Stimulated activated CD8-positive, alpha-beta memory T cell treated with anti-CD3 and anti-CD28 coated beads, Interleukin-7, amount 100 ng/mL, for 24 hours (primary cell): ENCODE measurements around the gene NKX1-1.
"Not testable (repeated sequence)": the region's sequence is repeated elsewhere in the genome, so short reads cannot be mapped to it uniquely, and the experiment has no call there.

Source experiments
- DNase-seq: peaks from one replicate; pipeline ENCODE4 v3.0.0-alpha.2; 2020; ENCODE audit warnings: low read depth

Gene NKX1-1

DNA sequence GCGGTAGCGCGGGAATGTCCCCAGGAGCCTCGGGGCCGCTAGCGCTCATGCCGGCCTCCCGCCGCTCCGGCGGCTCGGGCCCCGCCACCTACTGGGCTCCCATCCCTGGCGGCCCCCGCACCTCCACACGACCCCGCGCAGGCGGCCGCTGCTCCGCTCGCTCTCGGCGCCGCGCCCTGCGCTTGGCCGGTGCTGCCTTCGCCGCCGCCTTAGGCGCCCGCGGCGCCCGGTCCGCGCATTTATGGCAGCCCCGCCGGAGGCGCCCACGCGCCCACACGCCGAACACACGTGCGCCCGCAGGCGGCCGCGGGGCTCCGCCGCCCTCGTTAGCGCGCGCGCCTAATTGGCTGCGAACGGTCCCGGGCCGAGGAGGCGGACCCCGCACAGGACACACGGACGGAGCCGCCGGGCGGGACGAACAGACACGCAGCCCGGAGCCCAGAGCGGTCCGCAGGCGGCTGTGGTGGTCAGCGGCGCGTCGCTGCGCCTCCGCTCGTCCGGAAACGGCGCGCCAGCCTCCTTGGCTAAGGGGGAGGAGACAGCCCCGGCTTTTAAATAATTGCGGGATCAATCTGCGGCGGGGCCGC is at the start of gene NKX1-1:
Gene NKX1-1 (minus strand): TSS at position 49 of the 587 bp plus-strand sequence. CDS start 0 bp downstream, at position 49.
- no peak for DNase-seq

DNA sequence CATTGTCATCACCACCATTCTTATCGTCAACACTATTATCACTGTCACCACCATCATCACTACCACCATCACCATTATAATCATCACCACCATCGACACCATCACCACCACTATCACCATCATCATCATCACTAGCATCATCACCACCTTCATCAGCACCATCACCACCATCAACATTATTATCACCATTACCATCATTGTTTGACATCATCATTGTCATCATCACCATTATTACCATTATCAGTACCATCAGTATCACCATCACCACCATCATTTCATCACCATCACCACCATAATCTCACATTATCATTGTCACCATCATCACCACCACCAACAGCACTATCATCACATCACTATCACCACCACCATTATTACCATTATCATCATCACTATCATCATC is 47.5 kb upstream of the NKX1-1 start:
- no peak for DNase-seq

DNA sequence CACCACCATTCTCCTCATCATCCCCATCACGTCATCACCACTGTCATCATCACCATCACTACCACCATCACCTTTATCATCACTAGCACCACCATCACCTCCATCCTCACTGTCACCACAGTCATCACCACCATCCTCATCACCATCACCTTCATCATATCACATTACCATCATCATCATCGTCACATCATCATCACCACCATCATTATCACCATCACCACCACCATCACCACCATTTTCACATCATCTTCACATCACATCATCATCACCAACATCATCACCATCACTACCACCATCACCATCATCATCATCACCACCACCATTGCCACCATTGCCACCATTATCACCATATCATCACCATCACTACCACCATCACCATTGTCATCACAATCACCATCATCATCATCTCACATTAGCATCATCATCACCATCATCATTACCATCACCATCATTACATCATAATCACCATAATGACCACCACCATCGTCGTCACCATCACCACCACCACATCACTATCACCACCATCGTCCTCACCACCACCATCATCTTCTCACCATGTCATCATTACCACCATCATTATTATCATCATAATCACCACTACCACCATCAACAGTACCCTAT is 46.3 kb upstream of the NKX1-1 start:
- no peak for DNase-seq

DNA sequence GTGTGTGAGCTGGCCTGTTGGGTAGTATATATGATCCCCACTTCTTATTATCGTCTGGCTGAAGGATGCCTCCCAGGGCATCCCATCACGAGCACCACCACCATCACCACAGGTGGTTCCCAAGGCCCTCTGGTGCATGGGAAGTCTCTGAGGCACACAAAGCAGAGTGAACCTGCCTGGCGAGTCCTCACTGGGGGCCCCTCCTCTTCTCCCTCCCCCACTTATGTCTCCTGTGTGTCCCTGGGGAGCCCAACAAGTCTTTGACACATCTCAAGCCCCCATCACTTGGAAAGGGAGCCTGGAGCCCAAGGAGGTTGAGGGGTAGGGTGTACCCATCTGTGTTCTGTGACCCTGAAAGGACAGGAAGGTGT is 45.5 kb upstream of the NKX1-1 start:
- DNase-seq: no peak

DNA sequence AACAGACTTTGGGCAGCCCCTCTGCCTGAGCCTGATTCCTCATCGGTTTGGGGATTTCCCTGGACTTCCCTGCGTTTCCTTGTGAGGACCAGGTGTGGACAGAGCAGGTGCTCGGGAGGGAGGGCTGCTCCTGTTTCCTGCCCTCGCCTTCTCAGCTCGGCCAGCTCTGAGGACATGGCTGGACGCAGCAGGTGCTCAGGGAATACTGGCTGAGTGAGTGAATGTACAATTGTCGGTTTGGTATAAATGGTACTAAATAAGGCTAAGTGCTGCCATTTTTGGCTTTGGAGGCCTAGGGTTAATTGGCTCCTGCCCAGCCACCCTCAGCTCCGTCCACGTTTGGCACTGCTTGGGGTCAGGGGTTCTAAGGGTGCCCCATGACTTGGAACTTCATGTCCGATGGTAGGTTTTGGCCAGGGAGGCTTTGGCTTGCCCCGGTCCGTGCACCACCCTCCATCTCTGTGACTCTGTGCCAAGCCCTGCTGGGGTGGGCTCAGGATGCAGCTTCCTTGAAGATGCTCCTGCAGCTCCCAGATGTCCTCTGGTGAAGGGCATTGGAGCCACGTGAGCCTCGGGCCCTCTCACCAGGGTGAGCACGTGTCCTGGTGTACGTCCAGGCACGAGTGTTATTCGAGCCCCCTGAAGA is 45.0 kb upstream of the NKX1-1 start:
- DNase-seq: no peak

DNA sequence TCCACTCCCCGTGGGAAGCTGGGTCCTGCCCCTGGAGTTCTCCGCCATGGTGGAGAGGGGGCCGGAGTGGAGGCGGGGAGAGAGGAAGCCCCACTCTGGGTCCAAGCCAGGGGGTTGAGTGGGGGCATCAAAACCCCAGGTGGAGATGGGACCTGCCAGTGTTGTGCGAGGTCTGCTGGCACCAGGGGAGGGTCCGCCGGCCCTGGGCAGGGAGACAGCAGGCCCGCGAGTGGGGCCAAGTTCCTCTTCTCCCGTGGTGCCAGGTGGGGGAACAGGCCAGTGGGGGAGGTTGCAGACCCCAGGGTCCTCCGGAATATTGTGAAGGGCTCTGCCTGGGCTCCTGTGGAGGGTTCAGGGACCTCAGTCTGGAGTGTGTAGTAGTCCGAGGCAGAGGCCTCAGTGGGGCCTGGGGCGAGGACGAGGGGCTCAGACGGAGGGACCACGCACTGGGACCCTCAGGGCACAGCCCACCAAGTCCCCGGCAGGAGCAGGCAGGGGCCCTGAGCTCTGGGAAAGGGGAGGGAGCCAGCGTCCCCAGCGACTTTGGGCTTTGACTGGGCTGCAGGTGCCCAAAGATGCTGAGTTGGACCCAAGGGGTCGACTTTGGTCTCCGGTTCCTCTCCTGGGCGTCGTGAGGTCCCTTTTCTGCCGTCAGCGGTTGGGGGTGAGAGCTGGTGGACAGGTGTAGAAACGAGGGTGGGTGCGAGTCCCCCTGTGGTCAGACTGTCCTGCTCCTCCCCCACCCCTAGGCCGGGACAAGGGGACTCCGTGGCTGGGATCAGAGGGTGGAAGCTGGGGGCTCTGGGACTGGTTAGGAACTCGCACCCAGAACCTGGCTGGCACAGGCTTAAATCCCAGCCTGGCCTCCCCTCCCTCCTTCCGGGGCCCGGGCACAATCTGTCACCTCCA is 43.8 kb upstream of the NKX1-1 start:
- no peak for DNase-seq

DNA sequence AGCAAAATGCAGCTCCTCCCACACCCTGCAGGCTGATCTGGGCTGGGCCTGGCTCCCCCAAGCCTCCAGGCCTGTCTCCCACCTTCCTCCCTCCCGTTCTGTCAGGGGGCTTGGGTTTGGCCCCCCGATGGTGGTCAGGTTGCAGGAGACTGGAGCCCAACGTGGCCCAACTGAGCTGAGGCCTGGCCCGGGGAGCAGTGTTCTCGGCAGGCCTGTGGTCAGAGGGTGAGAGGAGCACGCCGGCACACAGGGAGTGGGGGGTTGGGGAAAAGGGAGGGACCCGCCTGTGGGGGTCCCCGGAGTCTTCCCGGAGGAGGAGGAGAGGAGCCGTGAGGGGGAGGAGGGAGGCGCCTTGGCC is 43.2 kb upstream of the NKX1-1 start:
- DNase-seq: no peak

DNA sequence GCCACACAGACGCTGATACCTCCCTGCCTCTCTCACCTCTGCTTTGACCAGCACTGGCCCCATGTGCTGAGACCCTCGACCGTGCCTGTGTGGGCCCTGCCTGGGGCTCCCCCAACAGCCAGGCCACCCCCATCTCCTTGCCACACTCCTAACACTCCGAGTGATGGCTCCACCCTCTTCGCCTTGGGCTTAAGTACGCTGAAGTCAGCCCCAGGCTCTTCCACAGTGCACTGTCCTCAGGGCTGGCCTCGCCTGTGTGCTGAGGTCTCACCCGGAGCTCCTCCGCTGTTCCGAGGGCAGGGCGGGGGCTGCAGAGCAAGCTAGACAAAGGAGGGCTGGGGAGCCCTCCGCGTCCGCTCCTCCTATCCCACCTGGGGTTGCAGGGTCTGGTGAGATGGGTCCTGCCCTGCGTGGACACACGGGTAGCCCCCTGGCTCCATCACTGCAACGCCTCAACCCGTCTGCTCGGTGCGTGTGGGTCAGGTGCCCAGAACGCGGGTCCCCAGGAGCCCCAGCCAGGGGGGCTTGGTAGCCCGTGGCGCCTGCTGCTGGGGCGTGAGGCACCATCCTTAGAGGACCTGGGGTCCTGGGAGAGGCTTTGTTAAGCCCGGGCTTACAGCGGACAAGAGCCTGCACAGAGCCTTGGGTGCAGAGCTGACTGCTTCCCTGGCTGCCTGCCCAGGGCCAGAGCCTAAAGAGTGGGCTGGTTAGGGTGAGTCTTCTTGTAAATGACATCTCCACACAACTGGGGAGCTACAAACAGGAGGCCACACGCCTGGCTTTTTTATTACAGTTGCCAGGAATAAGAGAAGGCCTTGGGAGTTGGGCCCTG is 42.6 kb upstream of the NKX1-1 start:
- no peak for DNase-seq

DNA sequence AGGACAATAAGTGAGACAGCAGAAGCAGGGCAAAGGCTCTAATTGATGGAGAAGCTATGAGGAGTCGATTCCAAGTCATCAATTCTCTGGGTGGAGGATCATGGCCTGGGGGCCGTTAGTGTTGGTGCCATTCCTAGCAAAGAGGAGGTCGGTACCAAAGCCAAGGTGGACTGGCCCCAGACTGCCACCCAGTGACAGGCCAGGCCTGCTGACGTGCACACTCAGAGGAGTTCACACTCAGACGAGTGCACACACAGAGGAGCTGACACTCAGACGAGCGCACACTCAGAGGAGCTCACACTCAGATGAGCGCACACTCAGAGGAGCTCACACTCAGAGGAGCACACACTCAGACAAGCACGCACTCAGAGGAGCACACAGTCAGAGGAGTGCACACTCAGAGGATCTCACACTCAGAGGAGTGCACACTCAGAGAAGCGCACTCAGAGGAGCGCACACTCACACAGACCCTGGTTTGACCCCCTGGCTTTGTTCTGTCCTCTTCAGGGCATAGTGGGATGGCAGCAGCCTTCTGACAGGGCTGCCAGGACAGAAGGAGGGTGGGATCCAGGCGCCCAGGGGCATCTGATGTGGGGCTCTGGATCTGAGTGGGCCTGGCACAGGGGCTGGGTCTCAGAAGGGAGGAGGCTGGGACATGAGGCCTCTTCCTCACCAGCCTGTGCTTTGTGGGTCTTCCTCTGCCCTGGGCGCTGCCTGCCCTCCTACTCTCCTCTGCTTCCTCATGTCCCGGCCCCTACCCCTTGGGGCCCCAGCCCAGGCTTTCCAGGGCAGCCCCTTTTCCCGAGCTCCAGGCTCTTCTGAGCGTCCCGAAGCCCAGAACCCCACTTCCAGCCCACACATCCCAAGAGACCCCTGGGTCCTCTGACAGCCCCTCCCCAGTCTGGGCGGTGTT is 41.7 kb upstream of the NKX1-1 start:
- no peak for DNase-seq

DNA sequence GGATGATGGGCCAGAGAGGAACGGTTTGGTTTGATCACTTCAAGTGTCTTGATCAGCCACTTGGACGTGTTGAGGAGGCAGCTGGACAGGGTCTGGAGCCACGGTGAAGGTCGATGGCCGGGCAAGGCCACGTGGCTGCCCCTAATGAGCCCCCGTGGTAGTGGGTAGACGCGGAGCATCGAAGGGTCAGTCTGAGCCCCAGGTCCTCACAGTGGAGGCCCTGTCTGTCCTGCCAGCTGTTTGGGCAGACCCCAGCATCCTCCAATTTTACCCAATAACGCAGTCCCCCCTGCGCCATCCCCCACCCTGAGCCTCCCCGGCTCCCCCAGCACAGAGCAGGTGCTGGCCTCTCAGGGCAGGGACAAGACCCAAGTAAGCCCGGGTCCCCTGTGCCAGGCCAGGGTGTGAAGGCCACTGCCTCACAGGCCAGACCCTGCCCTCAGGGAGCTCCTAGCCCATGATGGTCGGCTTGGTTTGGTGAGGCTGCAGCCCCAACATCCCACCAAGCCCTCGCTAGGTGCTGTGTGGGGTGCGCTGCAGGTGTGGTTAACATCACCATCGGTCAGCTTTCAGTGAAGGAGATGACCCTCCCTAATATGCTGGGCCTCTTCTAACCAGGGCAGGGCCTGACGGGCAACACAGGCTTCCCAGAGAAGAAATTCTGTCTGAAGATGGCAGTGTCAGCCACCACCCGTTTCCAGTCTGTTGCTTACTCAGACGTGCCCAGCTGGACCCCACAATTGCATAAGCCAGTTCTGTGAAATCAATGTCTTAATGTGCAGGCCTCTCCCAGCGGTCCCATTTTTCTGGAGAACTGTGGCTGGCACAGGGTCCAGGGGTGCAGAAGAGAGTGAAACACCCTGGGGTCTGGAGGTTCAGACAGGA is 40.5 kb upstream of the NKX1-1 start:
- no peak for DNase-seq

DNA sequence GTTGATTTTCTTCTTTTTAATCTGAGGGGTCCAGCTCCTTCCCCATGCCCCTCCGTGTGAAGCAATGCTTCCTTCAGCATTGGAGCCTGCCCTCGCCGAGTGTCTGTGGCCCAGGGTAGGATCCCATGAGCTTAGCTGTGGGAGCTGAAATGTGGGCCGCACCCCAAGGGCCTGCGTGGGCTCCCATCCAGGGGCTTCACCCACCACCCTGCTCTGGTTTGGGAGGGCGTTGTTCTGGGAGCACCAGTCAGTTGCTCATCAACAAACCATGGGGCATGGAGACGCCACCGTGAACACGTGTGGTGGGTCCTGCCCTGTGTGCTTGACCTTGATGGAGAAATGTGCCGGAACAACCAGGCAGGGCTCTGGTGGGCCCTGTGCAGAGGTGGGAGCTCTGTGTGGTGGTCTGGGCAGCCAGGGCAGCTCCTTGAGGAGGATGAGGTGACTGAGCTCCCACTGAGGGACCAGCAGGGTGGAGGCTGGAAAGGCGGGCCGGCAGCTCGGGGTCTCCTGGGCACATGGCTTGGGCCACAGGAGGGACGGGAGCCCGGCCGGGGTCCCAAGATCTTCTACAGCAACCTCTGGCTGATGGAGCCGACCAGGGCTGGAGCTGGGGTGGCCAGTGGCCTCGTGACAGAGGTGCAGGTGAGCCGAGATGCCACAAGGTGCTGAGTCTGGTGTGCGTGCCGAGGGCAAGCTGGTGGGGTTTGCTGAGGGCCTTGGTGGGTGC is 39.6 kb upstream of the NKX1-1 start:
- no peak for DNase-seq

DNA sequence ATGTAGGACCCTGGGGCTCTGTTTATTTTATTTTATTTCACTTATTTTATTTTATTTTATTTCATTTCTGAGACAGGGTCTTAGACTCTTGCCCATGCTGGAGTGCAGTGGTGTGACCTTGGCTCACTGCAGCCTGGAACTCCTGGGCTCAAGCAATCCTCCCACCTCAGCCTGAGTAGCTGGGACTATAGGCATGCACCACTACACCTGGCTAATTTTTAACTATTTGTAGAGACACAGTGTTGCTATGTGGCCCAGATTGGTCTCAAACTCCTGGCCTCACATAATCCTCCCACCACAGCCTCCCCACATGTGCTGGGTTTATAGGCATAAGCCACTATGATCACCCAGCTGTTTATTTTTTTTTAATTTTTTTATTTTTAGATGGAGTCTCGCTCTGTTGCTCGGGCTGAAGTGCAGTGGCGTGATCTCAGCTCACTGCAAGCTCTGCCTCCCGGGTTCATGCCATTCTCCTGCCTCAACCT is 37.5 kb upstream of the NKX1-1 start:
- DNase-seq: not testable (repeated sequence)

DNA sequence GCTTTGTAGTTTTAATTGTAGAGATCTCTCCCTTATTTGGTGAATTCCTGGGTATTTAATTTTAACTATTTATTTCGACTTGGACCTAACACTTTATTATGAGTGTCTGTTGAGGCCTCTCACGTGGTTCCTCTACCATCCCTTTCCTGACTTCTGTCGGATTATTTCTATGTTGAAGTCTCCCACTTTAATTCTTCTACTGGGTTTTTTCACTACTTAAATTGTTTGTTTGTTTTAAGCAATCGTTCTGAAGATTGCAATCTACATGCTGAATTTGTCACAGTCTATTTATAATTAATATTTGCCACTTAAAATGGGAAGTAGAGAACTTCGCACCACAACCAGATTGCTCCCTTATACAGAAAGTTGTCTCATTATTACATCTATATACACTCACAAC is 20.8 kb upstream of the NKX1-1 start:
- no peak for DNase-seq

DNA sequence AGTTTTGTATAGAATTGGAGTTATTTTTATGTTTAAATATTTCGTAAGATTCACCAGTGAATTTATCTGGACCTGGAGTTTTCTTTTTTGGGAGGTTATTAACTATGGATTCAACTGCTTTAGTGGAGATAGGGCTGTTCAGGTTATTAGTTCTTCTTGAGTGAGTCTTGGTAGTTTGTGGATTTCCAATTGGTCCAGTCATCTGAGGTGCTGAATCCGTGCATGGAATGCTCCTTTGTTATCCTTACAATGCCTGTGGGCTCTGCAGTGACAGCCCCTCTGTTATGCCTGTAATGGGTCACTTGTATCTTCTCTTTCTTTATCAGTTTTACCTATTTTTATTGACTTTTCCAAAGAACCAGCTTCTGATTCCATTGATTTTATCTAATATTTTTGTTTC is 15.4 kb upstream of the NKX1-1 start:
- DNase-seq: no peak

DNA sequence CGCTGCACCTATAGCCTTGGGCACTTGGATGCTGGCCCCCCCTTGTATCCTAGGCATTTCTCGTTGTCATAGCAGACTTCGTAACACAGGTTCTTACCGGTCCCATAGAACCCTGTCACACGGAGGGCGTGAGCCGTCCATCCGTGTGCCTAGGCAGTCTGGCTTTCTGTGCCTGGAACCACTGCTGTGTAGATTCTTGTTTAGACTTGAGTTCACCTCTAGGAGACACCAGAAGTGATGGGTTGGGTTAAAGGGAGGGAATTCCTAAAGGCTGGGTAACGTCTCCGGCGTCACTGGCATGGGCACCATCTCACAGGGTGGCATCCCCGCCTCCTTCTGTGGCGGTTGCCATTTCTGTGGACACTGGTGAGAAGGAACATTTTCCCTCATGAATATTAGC is 13.5 kb upstream of the NKX1-1 start:
- DNase-seq: no peak

DNA sequence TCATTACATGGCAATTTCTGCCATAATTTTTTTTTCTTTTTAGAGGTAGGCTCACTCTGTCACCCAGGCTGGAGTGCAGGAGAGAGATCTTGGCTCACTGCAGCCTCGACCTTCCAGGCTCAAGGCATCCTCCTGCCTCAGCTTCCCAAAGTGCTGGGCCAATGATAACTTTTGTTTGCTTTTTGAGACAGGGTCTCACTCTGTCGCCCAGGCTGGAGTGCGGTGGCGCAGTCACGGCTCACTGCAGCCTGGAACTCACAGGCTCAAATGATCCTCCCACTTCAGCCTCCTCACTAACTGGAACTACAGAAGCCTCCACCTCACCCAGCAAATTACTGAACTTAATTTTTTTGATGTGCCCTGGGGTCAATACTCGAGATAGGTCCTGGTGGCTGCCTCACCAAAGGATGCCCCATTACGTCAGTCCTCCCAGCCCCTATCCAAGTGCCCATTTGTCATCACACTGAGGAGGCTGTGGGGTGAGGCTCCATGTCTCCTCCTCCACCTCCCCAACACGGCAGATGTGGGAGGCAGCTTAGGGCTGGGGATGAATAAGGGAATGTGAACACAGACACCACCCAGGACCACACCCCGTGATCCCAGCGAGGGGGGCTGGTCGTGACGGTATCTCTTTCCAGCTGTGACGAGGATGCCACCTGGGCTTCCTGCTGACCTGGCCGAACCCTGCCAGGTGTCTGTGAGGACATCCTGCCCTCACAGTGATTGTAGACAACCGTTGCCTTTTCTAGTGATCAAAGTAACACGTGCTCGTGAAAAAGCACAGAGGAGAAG is 12.4 kb upstream of the NKX1-1 start:
- no peak for DNase-seq

DNA sequence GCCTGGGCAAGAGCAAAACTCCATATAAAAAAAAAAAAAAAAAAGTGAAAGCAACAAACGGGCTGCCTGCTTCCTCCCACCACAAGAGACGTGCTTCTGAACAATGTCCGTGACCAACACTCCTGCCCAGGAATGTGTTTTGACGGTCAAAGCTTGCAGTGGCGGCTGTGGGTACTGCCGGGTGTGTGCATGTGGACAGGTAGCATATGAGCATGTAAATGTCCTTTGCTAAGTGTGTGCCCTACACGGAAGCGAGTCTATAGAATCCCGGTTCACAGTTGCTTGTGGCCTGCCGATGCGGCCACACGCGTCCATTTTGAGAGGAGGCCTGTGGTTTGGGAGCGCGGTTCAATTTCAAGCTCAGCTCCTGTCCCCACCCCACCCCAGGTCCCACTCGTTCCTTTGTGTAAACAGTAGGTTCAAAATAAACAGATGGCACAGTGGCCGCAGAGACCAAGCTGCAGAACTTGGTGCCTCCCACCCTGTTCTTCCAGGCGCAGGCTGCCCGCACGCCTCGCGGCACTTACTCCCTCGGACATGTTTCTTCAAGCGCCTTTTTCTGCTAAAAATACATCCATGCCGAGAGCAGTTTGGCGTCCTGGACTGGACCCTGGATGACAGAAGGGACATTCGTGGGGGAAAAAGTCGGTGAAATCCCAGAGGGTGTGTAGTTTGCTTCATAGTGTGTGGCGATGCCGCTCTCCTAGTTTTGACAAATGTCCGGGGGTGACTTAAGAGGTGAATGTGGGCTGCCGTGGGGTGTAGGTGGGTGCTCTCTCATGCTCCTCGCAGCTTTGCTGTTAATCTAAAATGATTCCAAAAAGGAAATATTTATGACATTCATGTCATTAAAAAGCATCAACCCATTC is 11.5 kb upstream of the NKX1-1 start:
- DNase-seq: no peak
